Left lung (tissue), 10 donors: ENCODE measurements around the gene GMDS. TPM values are rescaled to one million over a fixed set of nuclear protein-coding genes. Genes with fewer than 3 reads are reported as not detected.

Experiments used
- ATAC-seq: fragments of 200-7000 bp; cut with Tn5 transposase; one replicate; pipeline ENCODE4 v1.9.1; 2020; ENCODE audit warnings: moderate library complexity
- DNase-seq, 4 donors: peaks; one replicate each; pipeline ENCODE4 v3.0.0-alpha.2; 2013 to 2020
- H3K27ac ChIP-seq, 2 donors: fragments of 200-600 bp; sonication (generic) in 1 of 2; one replicate each; pipeline versions ENCODE4 v1.5.0 to v1.8.0; 2020 to 2021
- H3K27me3 ChIP-seq, 2 donors: fragments of 200-600 bp; sonication (generic) in 1 of 2; one replicate each; pipeline versions ENCODE4 v1.5.0 to v1.8.0; 2020 to 2021
- H3K36me3 ChIP-seq, 2 donors: fragments of 200-600 bp; sonication (generic) in 1 of 2; one replicate each; pipeline versions ENCODE4 v1.5.0 to v1.8.0; 2020 to 2021
- H3K4me1 ChIP-seq, 2 donors: fragments of 200-600 bp; one replicate each; pipeline ENCODE4 v1.8.0; 2021
- H3K4me3 ChIP-seq, 2 donors: fragments of 200-600 bp; sonication (generic) in 1 of 2; one replicate each; pipeline versions ENCODE4 v1.5.0 to v1.8.0; 2020 to 2021; ENCODE audit warnings: mild to moderate bottlenecking in 1 of 2
- H3K9me3 ChIP-seq, 2 donors: fragments of 200-600 bp; sonication (generic) in 1 of 2; one replicate each; pipeline versions ENCODE4 v1.5.0 to v1.8.0; 2020 to 2021
- intact Hi-C, 2 donors: fragments of 100-400 bp; cut with DNase I; formaldehyde crosslinking; loops; one replicate each; pipeline versions ENCODE4 v1.11.2 to v1.14.2; 2022
- polyA plus RNA-seq, 6 donors: library from polyadenylated mRNA; unstranded; fragments of 120-200 nt; gene quantifications; one replicate each; pipeline ENCODE4 v1.2.1, GENCODE V29; 2013; ENCODE audit not compliant: insufficient read length in 6 of 6
- total RNA-seq, 2 donors: library from RNA; stranded (reverse); fragmentation: NEBNext Ultra II Directional; extraction: Animal tissue kit (Norgen Biotek cat#: 25700); gene quantifications; one replicate each; pipeline ENCODE4 v1.2.1, GENCODE V29; 2021
- TF ChIP-seq, protein P1 (sequence below), 2 donors: fragments of 200-600 bp; sonication (generic) in 1 of 2; IDR thresholded peaks; one replicate each; pipeline versions ENCODE4 v1.5.0 to v1.8.0; 2021; ENCODE audit warnings: antibody characterized with exemption in 2 of 2
- donor health status: DM: no; HTN: yes; CAD: no.
- donor health status: DM: no; HTN: no; CAD: no.

Gene GMDS
- total and polyA plus RNA-seq, 8 donors: 16.5 to 25.4 (median 21.2) TPM

DNA sequence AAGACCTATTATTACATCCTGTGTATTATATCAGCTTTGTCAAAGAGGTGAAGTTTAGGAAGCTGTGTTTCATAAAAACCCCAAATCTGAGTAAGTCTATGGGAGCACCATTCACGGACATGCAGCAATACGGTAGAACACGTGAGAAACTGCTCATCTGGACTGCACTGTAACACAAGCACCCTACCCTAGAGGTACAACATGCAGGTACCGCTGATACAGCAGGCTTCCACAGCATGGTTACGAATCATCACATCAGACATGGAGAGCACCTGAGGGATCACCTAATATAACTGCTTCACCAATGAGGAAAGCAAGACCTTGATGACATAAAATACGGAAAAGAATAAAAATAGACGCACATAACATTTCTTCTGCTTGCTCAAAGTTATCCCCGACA lies 96.7 kb downstream of the GMDS start:
- no peak for DNase-seq
- H3K9me3 ChIP-seq: no peaks in the 10 kb centered on the region
- H3K36me3 ChIP-seq: no peaks in the 10 kb centered on the region
- H3K4me3 ChIP-seq: no peak overlapping the region
- TF ChIP-seq, protein P1, sequence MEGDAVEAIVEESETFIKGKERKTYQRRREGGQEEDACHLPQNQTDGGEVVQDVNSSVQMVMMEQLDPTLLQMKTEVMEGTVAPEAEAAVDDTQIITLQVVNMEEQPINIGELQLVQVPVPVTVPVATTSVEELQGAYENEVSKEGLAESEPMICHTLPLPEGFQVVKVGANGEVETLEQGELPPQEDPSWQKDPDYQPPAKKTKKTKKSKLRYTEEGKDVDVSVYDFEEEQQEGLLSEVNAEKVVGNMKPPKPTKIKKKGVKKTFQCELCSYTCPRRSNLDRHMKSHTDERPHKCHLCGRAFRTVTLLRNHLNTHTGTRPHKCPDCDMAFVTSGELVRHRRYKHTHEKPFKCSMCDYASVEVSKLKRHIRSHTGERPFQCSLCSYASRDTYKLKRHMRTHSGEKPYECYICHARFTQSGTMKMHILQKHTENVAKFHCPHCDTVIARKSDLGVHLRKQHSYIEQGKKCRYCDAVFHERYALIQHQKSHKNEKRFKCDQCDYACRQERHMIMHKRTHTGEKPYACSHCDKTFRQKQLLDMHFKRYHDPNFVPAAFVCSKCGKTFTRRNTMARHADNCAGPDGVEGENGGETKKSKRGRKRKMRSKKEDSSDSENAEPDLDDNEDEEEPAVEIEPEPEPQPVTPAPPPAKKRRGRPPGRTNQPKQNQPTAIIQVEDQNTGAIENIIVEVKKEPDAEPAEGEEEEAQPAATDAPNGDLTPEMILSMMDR (IDR thresholded peaks at IDR 0.05): no peak
- no peaks in the 10 kb centered on the region for H3K4me1 ChIP-seq
- H3K27ac ChIP-seq: no peak overlapping the region
- intact Hi-C loops: no loop called here
- ATAC-seq: no peak
- H3K27me3 ChIP-seq: no peaks in the 10 kb centered on the region

DNA sequence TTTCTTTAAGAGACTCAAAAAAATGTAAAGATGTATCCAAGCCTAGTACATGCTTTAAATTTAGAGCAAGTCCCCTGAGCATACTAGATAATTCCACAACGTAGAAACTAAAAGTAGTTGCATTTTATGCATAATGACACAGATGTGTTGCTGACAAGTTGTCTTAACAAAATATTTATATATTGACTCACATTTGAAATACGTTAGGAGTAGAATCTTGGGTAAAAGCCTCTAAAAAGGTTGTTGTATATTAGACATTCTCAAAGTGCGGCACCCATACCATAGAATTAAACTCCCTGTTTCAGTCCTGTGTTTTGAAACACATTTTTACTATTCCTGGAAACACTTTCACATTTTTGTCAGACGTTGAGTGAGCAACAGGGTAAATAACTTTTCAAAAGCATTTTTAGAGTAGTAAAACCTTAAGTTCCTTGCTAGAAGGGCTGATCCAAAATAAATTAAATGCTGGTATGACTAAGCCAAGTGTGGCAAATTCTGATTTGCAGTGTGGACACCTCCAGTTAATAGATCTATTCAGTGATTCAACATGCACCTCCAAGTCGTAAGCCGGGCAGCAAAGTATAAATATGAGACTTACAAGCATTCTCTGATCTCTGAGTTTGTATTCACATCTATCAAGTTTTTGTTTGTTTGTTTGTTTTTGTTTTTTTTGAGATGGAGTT lies 97.5 kb downstream of the GMDS start:
- Histone ChIP-seq H3K9me3 (no peaks in the 10 kb centered on the region), H3K27me3 (no peaks in the 10 kb centered on the region), H3K4me1 (no peaks in the 10 kb centered on the region), H3K27ac (no peak overlapping the region), H3K36me3 (no peaks in the 10 kb centered on the region), H3K4me3 (no peak overlapping the region)
- TF ChIP-seq, protein P1 (IDR thresholded peaks at IDR 0.05): no peak
- DNase-seq (no peak), ATAC-seq (no peak)
- intact Hi-C loops: no loop called here

DNA sequence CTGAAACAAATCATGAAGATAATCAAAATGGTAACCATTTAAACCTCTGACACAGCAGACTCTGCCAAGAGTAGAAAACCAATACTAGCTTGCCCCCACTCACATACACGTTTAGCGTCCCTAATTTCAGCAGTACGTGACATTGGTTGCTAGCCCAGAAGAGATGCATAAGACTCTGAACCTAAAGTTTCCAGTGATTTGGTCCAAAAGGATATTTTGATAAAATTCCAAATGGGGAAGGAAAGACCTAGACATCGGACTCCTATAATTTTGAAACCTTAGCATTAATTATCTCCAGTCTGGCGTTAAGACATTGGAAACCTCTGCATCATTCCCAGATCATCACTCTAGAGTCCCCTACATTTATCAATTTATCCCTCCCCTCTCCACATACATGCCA lies 98.1 kb downstream of the GMDS start:
- ATAC-seq (no peak), DNase-seq (no peak)
- intact Hi-C loops: no loop called here
- no peaks in the 10 kb centered on the region for H3K4me1 ChIP-seq
- H3K9me3 ChIP-seq: no peaks in the 10 kb centered on the region
- no peaks in the 10 kb centered on the region for H3K36me3 ChIP-seq
- no peaks in the 10 kb centered on the region for H3K27me3 ChIP-seq
- no peak overlapping the region for H3K4me3 ChIP-seq
- TF ChIP-seq, protein P1 (IDR thresholded peaks at IDR 0.05): no peak
- no peak overlapping the region for H3K27ac ChIP-seq

DNA sequence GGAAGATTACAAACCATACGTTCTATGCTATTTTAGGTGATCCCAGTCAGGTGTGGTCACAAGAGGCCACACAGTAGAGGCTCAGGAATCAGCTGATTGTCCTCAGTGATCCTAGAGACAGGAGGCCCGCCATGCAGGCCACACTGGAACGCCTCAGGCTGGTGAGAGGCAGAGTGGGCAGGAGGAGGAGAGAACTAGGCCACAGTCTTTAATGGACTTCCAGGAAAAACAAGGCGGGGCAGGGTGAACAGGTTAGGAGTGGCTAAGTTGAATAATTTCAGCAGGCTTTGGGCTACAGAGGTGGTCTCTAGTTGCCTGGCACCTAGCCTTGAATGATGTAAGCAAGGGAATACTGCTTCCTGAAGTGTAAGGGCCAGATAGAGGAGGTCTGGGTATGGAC lies 101.2 kb downstream of the GMDS start:
- intact Hi-C loops: no loop called here
- Histone ChIP-seq H3K27ac (no peak overlapping the region), H3K9me3 (no peaks in the 10 kb centered on the region), H3K27me3 (no peaks in the 10 kb centered on the region), H3K4me1 (no peaks in the 10 kb centered on the region), H3K36me3 (no peaks in the 10 kb centered on the region), H3K4me3 (no peak overlapping the region)
- ATAC-seq (no peak), DNase-seq (no peak)
- TF ChIP-seq, protein P1 (IDR thresholded peaks at IDR 0.05): no peak

DNA sequence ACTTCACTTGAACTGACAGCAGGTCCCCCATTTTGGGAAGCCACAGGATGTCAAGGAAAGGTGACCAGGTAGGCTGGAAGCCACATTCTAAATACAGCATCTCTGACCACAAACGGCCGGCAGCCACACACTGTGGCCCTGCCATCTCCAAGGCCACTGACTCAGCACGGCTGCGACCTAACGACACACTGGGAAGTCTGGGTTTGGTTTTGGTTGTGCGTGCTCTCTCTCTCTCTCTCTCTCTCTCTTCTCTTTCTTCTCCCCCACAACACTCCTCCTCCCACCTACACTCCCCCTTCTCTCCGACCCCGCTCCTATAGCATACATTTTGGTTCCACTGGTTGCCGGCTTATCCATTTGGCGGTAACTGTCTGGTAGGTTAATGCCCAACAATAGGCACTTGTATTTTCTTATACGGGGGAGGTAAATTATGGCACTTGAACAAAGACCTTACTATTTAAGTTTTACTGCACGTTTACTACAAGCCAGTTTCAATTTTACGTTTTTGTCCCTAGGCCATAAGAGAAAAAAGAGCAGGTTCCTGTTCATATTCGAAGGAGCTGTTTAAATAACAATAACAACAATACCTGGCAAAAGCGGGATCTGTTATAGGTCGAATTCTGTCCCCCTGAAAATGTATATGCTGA lies 103.6 kb downstream of the GMDS start:
- H3K27ac ChIP-seq: no peak overlapping the region
- DNase-seq: no peak
- intact Hi-C loops: no loop called here
- no peaks in the 10 kb centered on the region for H3K36me3 ChIP-seq
- no peak overlapping the region for H3K4me3 ChIP-seq
- H3K27me3 ChIP-seq: no peaks in the 10 kb centered on the region
- TF ChIP-seq, protein P1 (IDR thresholded peaks at IDR 0.05): no peak
- no peak for ATAC-seq
- H3K4me1 ChIP-seq: no peaks in the 10 kb centered on the region
- H3K9me3 ChIP-seq: no peaks in the 10 kb centered on the region
